SK-MEL-5 (cell line): Measurements from ENCODE around the gene SIAH1. TPM values are rescaled to one million over a fixed set of nuclear protein-coding genes. Genes with fewer than 3 reads are reported as not detected.

Source experiments
- DNase-seq: peaks from one replicate; pipeline ENCODE4 v3.0.0-alpha.2; 2016; ENCODE audit warnings: low read depth, low spot score
- in situ Hi-C: cut with HindIII; loops from 2 replicates; pipeline ENCODE4 v1.10.0; 2016; ENCODE audit warnings: low sequenced_read_pairs, high pct_unique_total_duplicates, low pct_unique_long_range_greater_than_20kb
- total RNA-seq: library from RNA; depleted of rRNA; stranded (reverse); fragments of >200 nt; shearing (Covaris generic); gene quantifications from 2 replicates; pipeline ENCODE4 v1.2.3, GENCODE V29; 2014

The SIAH1 gene
- total RNA-seq, 1 experiment from 2014 or later = 33.2 TPM

- in situ Hi-C loops = no loop called here
- DNase-seq = peak; percentile 78
Observed at GRCh38 chr16:48353565-48354163, 31.5 kb downstream of the SIAH1 start.

DNA sequence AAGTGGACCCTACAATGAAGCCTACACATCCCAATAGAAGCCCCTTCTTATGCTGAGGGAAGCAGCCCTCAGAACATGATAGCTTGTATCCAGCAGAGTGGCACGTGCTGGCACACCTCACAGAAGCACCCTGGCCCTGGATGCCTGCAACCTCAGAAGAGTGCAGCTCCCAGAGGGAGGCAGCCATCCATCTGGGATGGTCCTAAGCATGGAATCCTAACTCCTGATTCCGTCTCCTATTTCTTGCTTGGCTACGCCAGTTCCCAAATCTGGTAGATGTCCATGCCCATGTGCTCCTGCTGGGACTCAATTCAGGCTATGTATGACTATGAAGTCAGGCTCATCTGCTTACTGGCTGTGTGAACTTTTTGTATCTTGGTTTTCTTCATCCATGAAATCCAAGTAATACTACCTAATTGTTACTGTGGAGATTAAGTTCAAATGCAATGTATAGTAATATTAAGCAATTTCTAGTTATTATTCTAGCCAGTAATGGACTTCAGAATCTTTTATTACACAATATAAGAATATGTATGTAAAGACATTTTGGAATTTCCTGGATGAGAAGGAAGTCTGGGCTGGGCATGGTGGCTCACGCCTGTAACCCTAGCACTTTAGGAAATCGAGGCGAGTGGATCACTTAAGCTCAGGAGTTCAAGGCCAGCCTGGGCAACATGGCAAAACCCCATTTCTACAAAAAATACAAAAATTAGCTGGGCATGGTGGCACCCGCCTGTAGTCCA, 32.4 kb downstream of the SIAH1 start:
- no peak for DNase-seq
- in situ Hi-C loops = no loop called here

DNA sequence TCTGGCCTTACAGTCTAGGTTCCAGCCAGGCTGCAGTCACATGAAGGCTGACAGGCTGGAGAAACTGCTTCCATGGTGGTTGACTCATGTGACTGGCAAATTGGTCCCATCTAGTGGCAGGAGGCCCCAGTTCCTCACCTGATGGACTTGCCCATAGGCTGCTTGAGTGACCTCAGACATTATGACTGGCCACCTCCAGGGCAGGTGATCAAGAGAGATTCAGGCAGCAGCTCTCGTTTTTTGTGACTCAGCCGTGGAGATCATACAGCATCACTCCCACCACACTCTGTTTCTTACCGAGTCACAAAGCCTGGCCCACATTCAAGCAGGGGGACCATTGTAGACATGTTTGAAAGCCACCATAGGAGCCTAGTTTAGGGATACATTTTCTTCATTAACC, 34.5 kb downstream of the SIAH1 start:
- in situ Hi-C loops = no loop called here
- no peak for DNase-seq

GRCh38 chr16:48347980-48348379, 37.2 kb downstream of the SIAH1 start:
- in situ Hi-C loops = no loop called here
- DNase-seq = no peak

DNA sequence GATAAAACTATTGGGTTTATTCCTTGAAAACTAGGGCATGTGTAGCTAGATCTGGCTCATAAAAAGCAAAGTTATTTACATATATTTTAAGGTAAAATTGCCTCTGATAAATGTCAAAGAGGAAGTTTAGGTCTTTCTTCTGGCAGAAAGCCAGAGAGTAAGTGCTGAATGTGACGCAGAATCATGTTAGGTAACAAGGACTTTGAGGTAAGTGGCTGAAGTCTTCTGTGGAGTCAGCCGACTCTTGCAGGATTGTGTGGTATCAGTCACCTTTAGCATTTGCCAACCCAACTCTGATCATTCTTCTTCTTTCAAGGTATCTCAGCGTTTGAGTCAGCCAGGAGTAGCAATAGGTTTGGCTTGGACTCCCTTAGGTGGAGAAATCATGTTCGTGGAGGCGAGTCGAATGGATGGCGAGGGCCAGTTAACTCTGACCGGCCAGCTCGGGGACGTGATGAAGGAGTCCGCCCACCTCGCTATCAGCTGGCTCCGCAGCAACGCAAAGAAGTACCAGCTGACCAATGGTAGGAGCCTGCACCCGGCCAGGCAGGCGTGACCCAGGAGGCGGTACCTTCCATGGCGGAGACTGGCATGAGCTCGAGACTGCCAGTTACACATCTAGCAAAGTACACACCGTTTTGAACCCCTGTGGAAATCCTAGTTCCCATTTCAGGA, 37.9 kb downstream of the SIAH1 start:
- no peak for DNase-seq
- in situ Hi-C loops = no loop called here

- DNase-seq = no peak
- in situ Hi-C loops = no loop called here
Observed at GRCh38 chr16:48342591-48342990, 42.6 kb downstream of the SIAH1 start.

GRCh38 chr16:48340054-48340453, 45.2 kb downstream of the SIAH1 start:
- in situ Hi-C loops = no loop called here
- DNase-seq = no peak

GRCh38 chr16:48335961-48336360, 49.3 kb downstream of the SIAH1 start:
- DNase-seq = no peak
- in situ Hi-C loops = no loop called here

- no peak for DNase-seq
- in situ Hi-C loops = no loop called here
Observed at GRCh38 chr16:48334325-48334724, 50.9 kb downstream of the SIAH1 start.

- in situ Hi-C loops = no loop called here
- no peak for DNase-seq
Observed at GRCh38 chr16:48332978-48333377, 52.2 kb downstream of the SIAH1 start.

- in situ Hi-C loops = no loop called here
Observed at GRCh38 chr16:48330841-48331192, 54.4 kb downstream of the SIAH1 start.

GRCh38 chr16:48330189-48330840, 54.9 kb downstream of the SIAH1 start:
- in situ Hi-C loops = no loop called here

More at GRCh38 chr16:48330841-48331192, 54.4 kb downstream of the SIAH1 start:
- DNase-seq = no peak

DNA sequence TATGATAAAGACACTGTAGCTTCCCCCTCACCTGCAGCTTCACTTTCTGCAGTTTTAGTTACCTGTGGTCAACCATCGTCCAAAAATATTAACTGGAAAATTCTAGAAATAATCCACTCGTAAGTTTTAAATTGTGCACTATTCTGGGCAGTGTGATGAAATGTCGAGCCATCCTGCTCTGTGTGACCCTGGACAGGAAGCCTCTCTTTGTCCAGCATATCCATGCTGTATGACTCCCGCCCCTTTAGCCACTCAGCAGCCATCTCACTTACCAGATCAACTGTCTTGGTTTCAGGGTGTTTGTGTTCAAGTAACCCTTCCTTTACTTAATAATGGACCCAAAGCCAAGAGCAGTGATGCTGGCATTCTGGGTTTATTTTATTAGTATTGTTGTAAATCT, 56.1 kb downstream of the SIAH1 start:
- in situ Hi-C loops = no loop called here
- no peak for DNase-seq

More at GRCh38 chr16:48330189-48330840, 54.9 kb downstream of the SIAH1 start:
- no peak for DNase-seq

DNA sequence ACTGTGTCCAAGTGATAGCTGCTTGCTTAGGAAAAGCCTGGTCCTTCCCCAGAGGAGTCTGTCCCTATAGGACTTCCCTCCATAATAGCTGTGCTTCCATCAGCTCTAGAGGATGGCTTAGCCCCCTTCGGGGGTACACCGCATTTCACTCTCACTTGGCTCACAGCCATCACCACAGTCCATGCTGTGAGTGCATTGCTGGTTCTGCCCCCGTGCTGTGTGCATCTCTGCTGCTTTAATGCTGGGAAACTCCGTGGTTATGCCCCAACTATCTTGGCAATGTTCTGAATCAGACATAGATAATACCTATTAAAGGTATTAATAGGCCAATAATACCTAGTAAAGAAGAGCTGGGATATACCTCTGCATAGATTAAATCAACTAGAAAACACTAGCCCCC, 58.3 kb downstream of the SIAH1 start:
- DNase-seq = no peak
- in situ Hi-C loops = no loop called here

DNA sequence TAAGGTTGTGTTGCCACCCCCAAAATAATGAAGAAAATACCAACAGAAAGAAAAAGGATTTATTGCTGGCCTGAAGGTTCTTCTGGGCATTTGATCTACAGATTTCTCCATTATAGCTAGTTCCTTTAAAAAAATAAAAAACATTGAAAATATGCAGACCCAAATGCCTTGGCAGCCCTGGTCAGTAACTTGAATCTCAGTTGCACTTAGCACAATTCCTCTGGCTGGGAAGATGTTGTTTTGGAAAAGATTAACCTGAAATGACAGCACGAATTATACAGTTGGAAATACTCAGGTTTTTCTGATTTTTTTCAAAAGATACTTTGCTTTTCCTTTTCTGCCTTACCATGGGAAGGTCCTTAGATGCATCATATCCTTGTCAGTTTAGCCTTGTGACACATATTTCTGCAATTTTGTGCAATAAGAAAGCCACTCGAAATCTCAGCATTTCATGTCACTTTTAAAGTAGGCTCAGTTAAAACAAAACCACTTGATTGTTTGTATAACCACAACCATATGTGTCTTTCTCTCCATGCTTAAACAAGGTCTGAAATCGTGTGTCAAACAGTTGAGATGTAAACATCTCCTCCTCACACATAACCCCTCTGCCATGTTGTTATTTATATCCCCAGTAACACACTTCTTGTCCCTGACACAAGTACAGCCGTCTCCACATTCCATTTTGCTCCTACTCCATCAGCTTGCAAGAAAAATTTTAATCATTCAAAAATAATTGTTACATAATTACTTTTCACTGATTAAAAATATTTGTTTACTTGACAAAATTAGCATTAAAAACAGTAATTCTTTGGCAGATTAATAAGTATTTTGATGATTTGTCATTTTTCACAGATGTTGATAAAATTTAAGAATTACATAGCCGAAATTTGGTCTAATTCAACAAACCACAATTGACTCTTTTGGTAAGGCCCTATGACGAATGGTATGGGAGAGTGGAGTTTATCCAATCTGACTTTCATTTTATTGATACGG, 61.1 kb downstream of the SIAH1 start:
- in situ Hi-C loops = no loop called here
- DNase-seq = no peak

DNA sequence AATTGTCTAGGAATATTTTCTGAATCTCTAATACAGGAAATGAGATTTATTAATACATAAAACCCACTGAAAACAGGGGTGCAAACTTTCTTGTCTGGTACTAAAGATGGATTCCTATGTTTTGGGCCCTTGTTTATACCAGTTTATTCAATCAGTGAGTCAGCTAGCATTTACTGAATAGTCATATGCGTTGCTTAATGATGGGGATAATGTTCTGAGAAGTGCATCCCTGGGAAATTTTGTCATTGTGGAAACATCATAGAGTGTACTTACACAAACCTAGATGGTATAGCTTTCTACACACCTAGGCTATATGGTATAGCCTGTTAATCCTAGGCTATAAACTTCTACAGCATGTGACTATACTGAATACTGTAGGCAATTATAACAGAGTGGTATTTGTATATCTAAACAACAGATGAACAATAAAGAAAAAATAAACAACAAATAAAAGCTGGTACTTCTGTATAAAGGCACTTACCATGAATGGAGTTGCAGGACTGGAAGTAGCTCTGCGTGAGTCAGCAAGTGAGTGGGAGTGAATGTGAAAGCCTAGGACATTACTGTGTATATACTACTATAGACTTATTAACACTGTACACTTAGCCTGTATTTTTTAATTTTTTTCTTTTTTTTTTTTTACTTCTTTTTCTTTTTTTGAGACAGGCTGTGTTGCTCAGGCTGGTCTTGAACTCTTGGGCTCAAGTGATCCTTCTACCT, 63.7 kb downstream of the SIAH1 start:
- no peak for DNase-seq
- in situ Hi-C loops = no loop called here

GRCh38 chr16:48318630-48319029, 66.6 kb downstream of the SIAH1 start:
- no peak for DNase-seq
- in situ Hi-C loops = no loop called here
